Activated gamma-delta T cell (primary cell): Measurements from ENCODE around the gene TUBA8.
"Not testable (repeated sequence)": the region's sequence is repeated elsewhere in the genome, so short reads cannot be mapped to it uniquely, and the experiment has no call there.

Experiments used
- DNase-seq: peaks from one replicate; lab custom pipeline; 2025; lab: John Stamatoyannopoulos, UW

Gene TUBA8

GRCh38 chr22:18172776-18173175, 62.2 kb downstream of the TUBA8 start:
- not testable (repeated sequence) for DNase-seq

GRCh38 chr22:18173441-18173840, 62.8 kb downstream of the TUBA8 start:
- not testable (repeated sequence) for DNase-seq
